Measurements from ENCODE around the gene HAUS1. TPM values are rescaled to one million over a fixed set of nuclear protein-coding genes. Genes with fewer than 3 reads are reported as not detected.
"Not testable (repeated sequence)": the region's sequence is repeated elsewhere in the genome, so short reads cannot be mapped to it uniquely, and the experiment has no call there.

The HAUS1 gene
- total RNA-seq, 1 experiment from 2014 or later: 48.6 TPM

GRCh38 chr18:46073474-46074331 lies 30.5 kb upstream of the HAUS1 start:
- Histone ChIP-seq H3K4me3 (no peak overlapping the region), H3K36me3 (peaks cover 16% of the 10 kb centered on the region), H3K27me3 (no peaks in the 10 kb centered on the region), H3K9me3 (no peaks in the 10 kb centered on the region)
- DNase-seq: peak; percentile 7

- Histone ChIP-seq H3K9me3 (no peaks in the 10 kb centered on the region), H3K27me3 (no peaks in the 10 kb centered on the region), H3K4me3 (no peak overlapping the region), H3K36me3 (peaks cover 59% of the 10 kb centered on the region)
- DNase-seq: no peak
These were observed 24.8 kb upstream of the HAUS1 start for GRCh38 chr18:46079336-46079735.

- DNase-seq: no peak
- H3K36me3 ChIP-seq: peaks cover 67% of the 10 kb centered on the region
- H3K27me3 ChIP-seq: no peaks in the 10 kb centered on the region
- no peaks in the 10 kb centered on the region for H3K9me3 ChIP-seq
- no peak overlapping the region for H3K4me3 ChIP-seq
These were observed 24.0 kb upstream of the HAUS1 start for GRCh38 chr18:46080156-46080555.

GRCh38 chr18:46084431-46084830 lies 19.8 kb upstream of the HAUS1 start:
- no peak for DNase-seq
- Histone ChIP-seq H3K9me3 (no peaks in the 10 kb centered on the region), H3K4me3 (no peak overlapping the region), H3K36me3 (peaks cover 91% of the 10 kb centered on the region), H3K27me3 (no peaks in the 10 kb centered on the region)

GRCh38 chr18:46088501-46088900 lies 15.7 kb upstream of the HAUS1 start:
- not testable (repeated sequence) for H3K9me3 ChIP-seq, DNase-seq, H3K27me3 ChIP-seq, H3K4me3 ChIP-seq
- H3K36me3 ChIP-seq: peaks cover 96% of the 10 kb centered on the region

- no peak overlapping the region for H3K4me3 ChIP-seq
- H3K36me3 ChIP-seq: peaks cover 61% of the 10 kb centered on the region
- H3K27me3 ChIP-seq: no peaks in the 10 kb centered on the region
- no peak for DNase-seq
- no peaks in the 10 kb centered on the region for H3K9me3 ChIP-seq
These were observed 8.7 kb upstream of the HAUS1 start for GRCh38 chr18:46095532-46095931.

- peak; percentile 17 for DNase-seq
- H3K9me3 ChIP-seq: no peaks in the 10 kb centered on the region
- peak overlapping the region; percentile 90 for H3K4me3 ChIP-seq
- H3K36me3 ChIP-seq: peaks cover 48% of the 10 kb centered on the region
- H3K27me3 ChIP-seq: no peaks in the 10 kb centered on the region
These were observed 7.4 kb upstream of the HAUS1 start for GRCh38 chr18:46096651-46097300.

GRCh38 chr18:46097431-46097800 lies 6.8 kb upstream of the HAUS1 start:
- Histone ChIP-seq H3K4me3 (peak overlapping the region; percentile 90), H3K27me3 (no peaks in the 10 kb centered on the region), H3K9me3 (no peaks in the 10 kb centered on the region), H3K36me3 (peaks cover 45% of the 10 kb centered on the region)
- DNase-seq: no peak

- Histone ChIP-seq H3K9me3 (no peaks in the 10 kb centered on the region), H3K4me3 (peak within 1 kb of the TSS; percentile 90), H3K36me3 (peaks cover 40% of the 10 kb centered on the region), H3K27me3 (no peaks in the 10 kb centered on the region)
- DNase-seq: peak; percentile 86
These were observed 6.2 kb upstream of the HAUS1 start, which contains the start of gene ATP5F1A for GRCh38 chr18:46097801-46098615. ATP5F1A (minus strand) TSS chr18:46098296; CDS start chr18:46098231, 65 bp downstream.

GRCh38 chr18:46098616-46098933 lies 5.6 kb upstream of the HAUS1 start:
- H3K9me3 ChIP-seq: no peaks in the 10 kb centered on the region
- DNase-seq: no peak
- H3K36me3 ChIP-seq: peaks cover 34% of the 10 kb centered on the region
- H3K27me3 ChIP-seq: no peaks in the 10 kb centered on the region
- peak overlapping the region; percentile 90 for H3K4me3 ChIP-seq

- Histone ChIP-seq H3K27me3 (no peaks in the 10 kb centered on the region), H3K9me3 (no peaks in the 10 kb centered on the region), H3K36me3 (peaks cover 25% of the 10 kb centered on the region), H3K4me3 (no peak overlapping the region)
- DNase-seq: no peak
These were observed 4.7 kb upstream of the HAUS1 start for GRCh38 chr18:46099463-46099862.

- Histone ChIP-seq H3K4me3 (no peak overlapping the region), H3K27me3 (no peaks in the 10 kb centered on the region), H3K36me3 (peaks cover 10% of the 10 kb centered on the region), H3K9me3 (no peaks in the 10 kb centered on the region)
- DNase-seq: no peak
These were observed 5.2 kb downstream of the HAUS1 start for GRCh38 chr18:46109386-46109785.

- Histone ChIP-seq H3K9me3 (no peaks in the 10 kb centered on the region), H3K4me3 (no peak overlapping the region), H3K27me3 (no peaks in the 10 kb centered on the region), H3K36me3 (peaks cover 16% of the 10 kb centered on the region)
- no peak for DNase-seq
These were observed 6.2 kb downstream of the HAUS1 start for GRCh38 chr18:46110406-46110805.

- no peaks in the 10 kb centered on the region for H3K27me3 ChIP-seq
- no peak overlapping the region for H3K4me3 ChIP-seq
- peaks cover 13% of the 10 kb centered on the region for H3K36me3 ChIP-seq
- H3K9me3 ChIP-seq: no peaks in the 10 kb centered on the region
- DNase-seq: no peak
These were observed 9.6 kb downstream of the HAUS1 start for GRCh38 chr18:46113751-46114150.

- not testable (repeated sequence) for H3K4me3 ChIP-seq, DNase-seq, H3K9me3 ChIP-seq, H3K27me3 ChIP-seq
- peaks cover 32% of the 10 kb centered on the region for H3K36me3 ChIP-seq
These were observed 22.4 kb downstream of the HAUS1 start for GRCh38 chr18:46126625-46127024.

- DNase-seq: no peak
- Histone ChIP-seq H3K4me3 (no peak overlapping the region), H3K27me3 (no peaks in the 10 kb centered on the region), H3K36me3 (peaks cover 25% of the 10 kb centered on the region), H3K9me3 (no peaks in the 10 kb centered on the region)
These were observed 25.9 kb downstream of the HAUS1 start for GRCh38 chr18:46130061-46130460.

- H3K9me3 ChIP-seq, H3K4me3 ChIP-seq, H3K27me3 ChIP-seq, DNase-seq: not testable (repeated sequence)
- H3K36me3 ChIP-seq: peaks cover 25% of the 10 kb centered on the region
These were observed 26.4 kb downstream of the HAUS1 start for GRCh38 chr18:46130549-46130948.

Data from MG63 (cell line).